ENCODE measurements around the gene SUGCT.

Gene SUGCT

GRCh38 chr7:40468891-40469864 is 334.4 kb downstream of the SUGCT start:
- Histone ChIP-seq H3K9ac (ENCODE audit: insufficient read length, low read depth) (no peak overlapping the region), H3K27me3 (ENCODE audit: insufficient read depth, insufficient read length) (no peaks in the 10 kb centered on the region), H3K4me3 (ENCODE audit: insufficient read length, low read depth) (no peak overlapping the region), H3K9me3 (ENCODE audit: insufficient read depth, low read length) (no peaks in the 10 kb centered on the region), H3K4me1 (ENCODE audit: insufficient read depth, insufficient read length) (no peaks in the 10 kb centered on the region), H3K36me3 (ENCODE audit: insufficient read depth, insufficient read length, low read length) (no peaks in the 10 kb centered on the region)
- TF ChIP-seq YY1 (IDR thresholded peaks at IDR 0.05; ENCODE audit: insufficient read depth, insufficient read length) (no peak), ZNF274 (IDR thresholded peaks at IDR 0.05; ENCODE audit: low read depth, low read length) (no peak), SUZ12 (IDR thresholded peaks at IDR 0.05; ENCODE audit: extremely low read depth, insufficient read depth, insufficient read length) (no peak)
- no peak for DNase-seq (ENCODE audit: low read depth, low spot score)

GRCh38 chr7:40470091-40470592 is 335.3 kb downstream of the SUGCT start:
- Histone ChIP-seq H3K4me3 (ENCODE audit: insufficient read length, low read depth) (no peak overlapping the region), H3K36me3 (ENCODE audit: insufficient read depth, insufficient read length, low read length) (no peaks in the 10 kb centered on the region), H3K4me1 (ENCODE audit: insufficient read depth, insufficient read length) (no peaks in the 10 kb centered on the region), H3K9me3 (ENCODE audit: insufficient read depth, low read length) (no peaks in the 10 kb centered on the region), H3K9ac (ENCODE audit: insufficient read length, low read depth) (no peak overlapping the region), H3K27me3 (ENCODE audit: insufficient read depth, insufficient read length) (no peaks in the 10 kb centered on the region)
- no peak for TF ChIP-seq ZNF274 (IDR thresholded peaks at IDR 0.05; ENCODE audit: low read depth, low read length)
- TF ChIP-seq SUZ12 (IDR thresholded peaks at IDR 0.05; ENCODE audit: extremely low read depth, insufficient read depth, insufficient read length), result no peak
- no peak for TF ChIP-seq YY1 (IDR thresholded peaks at IDR 0.05; ENCODE audit: insufficient read depth, insufficient read length)
- DNase-seq (ENCODE audit: low read depth, low spot score), result no peak

DNA sequence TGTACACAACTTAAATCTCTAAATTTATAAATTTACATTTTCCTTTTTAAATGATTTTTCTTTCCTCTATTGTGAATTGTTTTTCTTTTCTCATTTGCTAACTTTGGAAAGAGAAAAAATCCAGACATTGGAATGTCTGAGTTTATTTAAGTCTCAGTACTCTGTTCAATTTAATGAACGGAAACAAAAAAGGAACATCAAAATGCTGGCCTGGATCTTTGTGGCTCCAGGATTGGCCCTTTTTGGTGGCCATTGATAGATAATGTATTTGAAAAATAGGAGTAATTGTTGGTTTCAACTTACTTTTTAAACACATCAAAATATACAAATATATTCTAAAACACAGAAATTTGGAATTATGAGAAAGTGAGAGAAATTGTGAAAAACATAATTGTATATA is 336.0 kb downstream of the SUGCT start:
- TF ChIP-seq SUZ12 (IDR thresholded peaks at IDR 0.05; ENCODE audit: extremely low read depth, insufficient read depth, insufficient read length), result no peak
- TF ChIP-seq ZNF274 (IDR thresholded peaks at IDR 0.05; ENCODE audit: low read depth, low read length), result no peak
- no peak for TF ChIP-seq YY1 (IDR thresholded peaks at IDR 0.05; ENCODE audit: insufficient read depth, insufficient read length)
- Histone ChIP-seq H3K36me3 (ENCODE audit: insufficient read depth, insufficient read length, low read length) (no peaks in the 10 kb centered on the region), H3K9ac (ENCODE audit: insufficient read length, low read depth) (no peak overlapping the region), H3K9me3 (ENCODE audit: insufficient read depth, low read length) (no peaks in the 10 kb centered on the region), H3K4me1 (ENCODE audit: insufficient read depth, insufficient read length) (no peaks in the 10 kb centered on the region), H3K4me3 (ENCODE audit: insufficient read length, low read depth) (no peak overlapping the region), H3K27me3 (ENCODE audit: insufficient read depth, insufficient read length) (no peaks in the 10 kb centered on the region)
- DNase-seq (ENCODE audit: low read depth, low spot score), result no peak

DNA sequence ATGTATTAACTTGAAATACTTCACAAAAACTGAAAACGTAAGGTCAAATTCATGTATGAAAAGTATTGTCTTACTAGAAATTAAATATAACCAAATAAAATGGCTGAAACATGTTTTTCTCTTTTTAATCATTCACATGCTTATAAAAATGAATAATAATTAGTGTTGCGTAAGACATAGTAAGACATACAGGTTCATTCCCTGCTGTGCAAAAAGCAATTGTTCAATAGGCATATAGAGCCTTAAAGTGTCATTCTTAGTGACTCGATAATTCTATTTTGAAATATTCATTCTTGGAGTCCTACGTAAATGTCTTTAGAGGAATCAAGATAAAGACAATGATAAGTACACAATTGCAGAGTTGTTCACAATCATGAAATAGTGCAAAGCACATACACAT is 337.1 kb downstream of the SUGCT start:
- H3K4me3 ChIP-seq (ENCODE audit: insufficient read length, low read depth), result no peak overlapping the region

DNA sequence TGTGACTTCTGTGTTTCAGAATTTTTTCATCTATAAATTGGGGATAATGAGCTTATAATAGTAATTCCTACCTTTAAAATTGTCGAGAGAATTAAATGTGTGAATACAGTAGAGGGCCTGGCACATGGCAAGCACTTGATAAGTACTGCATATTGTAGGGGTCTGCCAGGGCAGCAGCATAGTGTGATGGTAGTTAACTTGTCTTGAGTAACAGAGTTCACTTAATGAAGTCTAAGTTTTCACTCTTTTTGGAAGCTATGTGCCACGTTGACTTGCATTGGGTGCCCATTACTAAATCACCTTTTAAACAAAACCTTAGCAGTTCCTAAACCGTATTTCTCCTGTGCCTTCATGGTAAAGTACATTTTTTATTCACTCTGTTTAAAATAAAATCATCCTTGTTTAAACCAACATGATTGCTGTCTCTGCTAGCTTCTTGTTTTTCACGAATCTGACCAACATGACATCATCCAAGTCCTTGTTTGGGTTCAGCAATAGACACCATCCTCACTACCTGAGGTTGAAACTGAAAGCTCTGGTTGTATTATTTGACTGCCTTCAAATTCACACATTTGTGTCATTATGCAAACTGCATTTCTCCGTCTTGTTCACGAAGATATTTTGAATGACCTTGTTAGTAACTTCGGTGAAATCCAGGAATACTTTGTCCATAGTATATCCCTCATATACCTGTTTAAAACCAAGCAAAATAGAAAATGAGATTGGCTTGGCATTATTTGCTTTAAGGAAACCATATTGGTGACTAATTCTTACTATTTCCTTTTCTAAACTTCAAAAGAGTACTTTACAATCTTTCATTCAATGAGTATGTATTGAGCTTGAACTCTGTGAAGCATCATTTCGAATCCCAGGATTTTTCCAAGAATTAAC is 340.2 kb downstream of the SUGCT start:
- Histone ChIP-seq H3K27me3 (ENCODE audit: insufficient read depth, insufficient read length) (no peaks in the 10 kb centered on the region), H3K36me3 (ENCODE audit: insufficient read depth, insufficient read length, low read length) (no peaks in the 10 kb centered on the region), H3K9ac (ENCODE audit: insufficient read length, low read depth) (no peak overlapping the region), H3K4me1 (ENCODE audit: insufficient read depth, insufficient read length) (no peaks in the 10 kb centered on the region), H3K4me3 (ENCODE audit: insufficient read length, low read depth) (no peak overlapping the region), H3K9me3 (ENCODE audit: insufficient read depth, low read length) (no peaks in the 10 kb centered on the region)
- TF ChIP-seq ZNF274 (IDR thresholded peaks at IDR 0.05; ENCODE audit: low read depth, low read length), result no peak
- TF ChIP-seq SUZ12 (IDR thresholded peaks at IDR 0.05; ENCODE audit: extremely low read depth, insufficient read depth, insufficient read length), result no peak
- no peak for DNase-seq (ENCODE audit: low read depth, low spot score)

More for the DNA sequence above, 337.1 kb downstream of the SUGCT start:
- no peaks in the 10 kb centered on the region for H3K36me3 ChIP-seq (ENCODE audit: insufficient read depth, insufficient read length, low read length)
- TF ChIP-seq SUZ12 (IDR thresholded peaks at IDR 0.05; ENCODE audit: extremely low read depth, insufficient read depth, insufficient read length), result no peak
- no peak for TF ChIP-seq ZNF274 (IDR thresholded peaks at IDR 0.05; ENCODE audit: low read depth, low read length)
- no peak for TF ChIP-seq YY1 (IDR thresholded peaks at IDR 0.05; ENCODE audit: insufficient read depth, insufficient read length)
- DNase-seq (ENCODE audit: low read depth, low spot score), result no peak
- H3K4me1 ChIP-seq (ENCODE audit: insufficient read depth, insufficient read length), result no peaks in the 10 kb centered on the region
- H3K27me3 ChIP-seq (ENCODE audit: insufficient read depth, insufficient read length), result no peaks in the 10 kb centered on the region
- no peaks in the 10 kb centered on the region for H3K9me3 ChIP-seq (ENCODE audit: insufficient read depth, low read length)
- no peak overlapping the region for H3K9ac ChIP-seq (ENCODE audit: insufficient read length, low read depth)

GRCh38 chr7:40475681-40475982 is 340.8 kb downstream of the SUGCT start:
- Histone ChIP-seq H3K9ac (ENCODE audit: insufficient read length, low read depth) (no peak overlapping the region), H3K27me3 (ENCODE audit: insufficient read depth, insufficient read length) (no peaks in the 10 kb centered on the region), H3K4me3 (ENCODE audit: insufficient read length, low read depth) (no peak overlapping the region), H3K9me3 (ENCODE audit: insufficient read depth, low read length) (no peaks in the 10 kb centered on the region), H3K36me3 (ENCODE audit: insufficient read depth, insufficient read length, low read length) (no peaks in the 10 kb centered on the region), H3K4me1 (ENCODE audit: insufficient read depth, insufficient read length) (no peaks in the 10 kb centered on the region)
- TF ChIP-seq ZNF274 (IDR thresholded peaks at IDR 0.05; ENCODE audit: low read depth, low read length) (no peak), YY1 (IDR thresholded peaks at IDR 0.05; ENCODE audit: insufficient read depth, insufficient read length) (no peak), SUZ12 (IDR thresholded peaks at IDR 0.05; ENCODE audit: extremely low read depth, insufficient read depth, insufficient read length) (no peak)
- no peak for DNase-seq (ENCODE audit: low read depth, low spot score)

GRCh38 chr7:40477094-40477493 is 342.3 kb downstream of the SUGCT start:
- Histone ChIP-seq H3K9me3 (ENCODE audit: insufficient read depth, low read length) (no peaks in the 10 kb centered on the region), H3K36me3 (ENCODE audit: insufficient read depth, insufficient read length, low read length) (no peaks in the 10 kb centered on the region), H3K27me3 (ENCODE audit: insufficient read depth, insufficient read length) (no peaks in the 10 kb centered on the region), H3K9ac (ENCODE audit: insufficient read length, low read depth) (no peak overlapping the region), H3K4me3 (ENCODE audit: insufficient read length, low read depth) (no peak overlapping the region), H3K4me1 (ENCODE audit: insufficient read depth, insufficient read length) (no peaks in the 10 kb centered on the region)
- no peak for DNase-seq (ENCODE audit: low read depth, low spot score)
- no peak for TF ChIP-seq SUZ12 (IDR thresholded peaks at IDR 0.05; ENCODE audit: extremely low read depth, insufficient read depth, insufficient read length)
- TF ChIP-seq YY1 (IDR thresholded peaks at IDR 0.05; ENCODE audit: insufficient read depth, insufficient read length), result no peak
- no peak for TF ChIP-seq ZNF274 (IDR thresholded peaks at IDR 0.05; ENCODE audit: low read depth, low read length)
